Right cardiac atrium (tissue), 5 donors: ENCODE data around the gene FOS. TPM values are rescaled to one million over a fixed set of nuclear protein-coding genes. Genes with fewer than 3 reads are reported as not detected.

Experiments used
- ATAC-seq, 2 donors: fragments of 200-7000 bp; cut with Tn5 transposase; one replicate each; pipeline versions ENCODE4 v1.8.0 to v1.9.1; 2020; ENCODE audit warnings: moderate library complexity in 2 of 2, mild to moderate bottlenecking in 1 of 2
- DNase-seq, 3 donors: peaks; one replicate each; pipeline ENCODE4 v3.0.0-alpha.2; 2020
- H3K27ac ChIP-seq: one replicate; pipeline ENCODE4 v1.5.1; 2013; ENCODE audit warnings: mild to moderate bottlenecking, low read length, control low read depth, moderate library complexity
- H3K27me3 ChIP-seq: one replicate; pipeline ENCODE4 v1.6.1; 2013; ENCODE audit not compliant: control insufficient read depth, insufficient read depth
- H3K4me1 ChIP-seq: one replicate; pipeline ENCODE4 v1.6.1; 2013; ENCODE audit warnings: low read length; ENCODE audit not compliant: control insufficient read depth, insufficient read depth
- H3K4me3 ChIP-seq: one replicate; pipeline ENCODE4 v1.5.1; 2013; ENCODE audit warnings: low read length, control low read depth
- H3K9me3 ChIP-seq: one replicate; pipeline ENCODE4 v1.6.1; 2013; ENCODE audit warnings: low read length; ENCODE audit not compliant: control insufficient read depth
- WGBS: extraction: QIAGEN DNeasy Blood & Tissue Kit; methylation state at CpG from one replicate; pipeline ENCODE4 v1.1.7; 2013; 5-methylcytosine and 5-hydroxymethylcytosine counted together
- intact Hi-C, 4 donors: fragments of 100-400 bp; cut with DNase I; formaldehyde crosslinking; loops; one replicate each; pipeline versions ENCODE4 v1.11.0 to v1.14.0; 2022 to 2023
- polyA plus RNA-seq: library from polyadenylated mRNA; stranded (reverse); fragments of 200-250 nt; gene quantifications from one replicate; pipeline ENCODE4 v1.2.3, GENCODE V29; 2013
- total RNA-seq, 4 donors: library from RNA; stranded (reverse); fragmentation: NEBNext Ultra II Directional; extraction: Animal tissue kit (Norgen Biotek cat#: 25700); gene quantifications; one replicate each; pipeline ENCODE4 v1.2.1, GENCODE V29; 2021
- donor health status: healthy with polysubstance abuse.
- donor health status: DM: no; HTN: yes; CAD: no.
- donor health status: DM: no; HTN: no; CAD: no.
- donor health status: DM: no; HTN: yes; CAD: no; lungs with severe emphysema.
- donor health status: DM: yes; HTN: yes; CAD: no.

FOS gene
- total and polyA plus RNA-seq, 5 donors: 15.7 to 244 (median 50.3) TPM

- ATAC-seq (no peak), DNase-seq (no peak)
- 92% methylated on average over 4 of the region's 4 CpGs for WGBS
- no peak overlapping the region for H3K27ac ChIP-seq
- H3K27me3 ChIP-seq: no peaks in the 10 kb centered on the region
- peaks cover 5% of the 10 kb centered on the region for H3K4me1 ChIP-seq
- intact Hi-C loops: no loop called here
- no peaks in the 10 kb centered on the region for H3K9me3 ChIP-seq
- H3K4me3 ChIP-seq: no peak overlapping the region
Observed at GRCh38 chr14:75250800-75251199, 27.8 kb upstream of the FOS start.

DNA sequence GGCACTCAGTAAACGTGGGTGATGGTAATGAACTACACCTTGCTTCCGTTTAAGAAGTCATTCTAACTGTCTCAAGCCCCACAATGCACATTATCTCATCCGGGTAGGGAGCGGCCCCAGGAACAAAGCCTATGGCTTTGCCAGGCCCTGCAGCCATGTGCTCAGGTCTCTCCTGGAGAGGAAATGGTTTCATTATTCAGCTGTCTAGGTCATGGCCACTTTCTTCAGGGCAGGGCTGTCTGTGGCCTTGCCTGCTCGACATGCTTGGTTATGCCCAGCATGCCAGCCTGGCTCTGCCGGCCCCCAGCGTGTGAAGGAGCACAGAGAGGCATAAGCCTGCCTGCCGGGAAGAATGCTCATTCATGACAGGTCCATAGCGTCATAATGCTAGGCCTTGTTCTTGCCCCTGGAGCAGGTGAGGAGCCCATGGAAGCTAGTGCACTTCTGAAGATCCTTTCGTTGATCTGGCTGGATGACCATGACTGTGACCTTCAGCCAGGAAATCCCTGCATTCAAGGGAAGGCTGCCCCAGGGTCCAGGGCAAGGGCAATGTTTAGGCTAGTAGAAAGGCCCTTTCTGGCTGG, 26.3 kb upstream of the FOS start:
- 81% methylated on average over 10 of the region's 10 CpGs for WGBS
- Histone ChIP-seq H3K9me3 (no peaks in the 10 kb centered on the region), H3K27me3 (no peaks in the 10 kb centered on the region), H3K27ac (no peak overlapping the region), H3K4me1 (peaks cover 5% of the 10 kb centered on the region), H3K4me3 (no peak overlapping the region)
- intact Hi-C loops: no loop called here
- ATAC-seq (peak in 1 of 2 donors; percentile 50), DNase-seq (no peak)

- peak overlapping the region; percentile 34 for H3K27ac ChIP-seq
- H3K9me3 ChIP-seq: no peaks in the 10 kb centered on the region
- intact Hi-C loops: no loop called here
- peak in 1 of 3 donors; percentile 65 for DNase-seq
- ATAC-seq: peak in 1 of 2 donors; percentile 17
- WGBS: 64% methylated on average over 6 of the region's 6 CpGs
- H3K27me3 ChIP-seq: no peaks in the 10 kb centered on the region
- no peak overlapping the region for H3K4me3 ChIP-seq
- H3K4me1 ChIP-seq: peaks cover 5% of the 10 kb centered on the region
Observed at GRCh38 chr14:75254381-75254822, 24.2 kb upstream of the FOS start.

DNA sequence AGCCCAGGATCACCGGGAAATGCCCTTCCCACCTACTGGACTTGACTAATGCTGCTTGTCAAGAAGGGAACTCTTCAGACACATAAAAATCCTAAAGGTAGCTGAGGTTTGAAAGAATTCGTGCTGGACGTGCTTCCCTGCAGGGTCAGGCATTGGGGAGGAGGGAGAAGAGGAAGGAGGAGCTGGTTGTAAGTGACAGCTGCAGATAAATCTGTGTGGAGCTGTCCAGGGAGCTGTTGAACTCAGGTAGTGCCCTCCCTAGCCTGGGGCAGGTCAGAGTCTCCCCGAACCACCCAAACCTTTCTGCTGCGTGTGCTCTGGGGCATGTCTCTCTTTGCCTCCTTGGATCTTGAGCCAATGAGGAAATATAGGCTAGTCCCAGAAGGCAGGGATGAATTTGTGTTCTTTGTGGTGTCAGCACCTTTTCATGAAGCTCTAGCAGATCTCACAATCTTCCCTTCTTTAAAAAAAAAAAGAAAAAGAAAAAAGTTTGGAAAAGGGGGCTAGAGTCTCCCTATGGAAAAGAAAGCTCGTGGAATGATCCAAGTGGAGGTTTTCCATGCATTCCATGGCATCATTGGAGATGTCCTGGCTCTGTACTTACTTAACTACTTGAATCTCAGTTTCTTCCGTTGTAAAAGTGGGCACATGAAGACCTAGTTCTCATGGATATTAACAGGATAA, 23.6 kb upstream of the FOS start:
- DNase-seq (no peak), ATAC-seq (no peak)
- peaks cover 5% of the 10 kb centered on the region for H3K4me1 ChIP-seq
- H3K4me3 ChIP-seq: no peak overlapping the region
- no peaks in the 10 kb centered on the region for H3K9me3 ChIP-seq
- 33% methylated on average over 7 of the region's 7 CpGs for WGBS
- peak overlapping the region; percentile 34 for H3K27ac ChIP-seq
- intact Hi-C loops: loop anchor here in 1 of 4 donors (5.0 kb wide), 1 partner anchor 42 kb away; no protein-coding TSS in a partner anchor
- H3K27me3 ChIP-seq: no peaks in the 10 kb centered on the region

GRCh38 chr14:75258079-75258802, 20.4 kb upstream of the FOS start:
- no peaks in the 10 kb centered on the region for H3K9me3 ChIP-seq
- peak in 2 of 3 donors; percentile 70 to 77 for DNase-seq
- peaks cover 5% of the 10 kb centered on the region for H3K4me1 ChIP-seq
- intact Hi-C loops: loop anchor here in 1 of 4 donors (5.0 kb wide), 1 partner anchor 39 kb away; no protein-coding TSS in a partner anchor
- H3K27ac ChIP-seq: peak overlapping the region; percentile 74
- WGBS: 16% methylated on average over 12 of the region's 12 CpGs
- peak; percentile 6 to 8 for ATAC-seq
- H3K4me3 ChIP-seq: no peak overlapping the region
- no peaks in the 10 kb centered on the region for H3K27me3 ChIP-seq

GRCh38 chr14:75258803-75259509, 19.7 kb upstream of the FOS start:
- Histone ChIP-seq H3K27me3 (no peaks in the 10 kb centered on the region), H3K4me1 (peaks cover 5% of the 10 kb centered on the region), H3K9me3 (no peaks in the 10 kb centered on the region), H3K4me3 (peak overlapping the region; percentile 22), H3K27ac (peak overlapping the region; percentile 74)
- intact Hi-C loops: loop anchor here in 1 of 4 donors (5.0 kb wide), 1 partner anchor 38 kb away; no protein-coding TSS in a partner anchor
- ATAC-seq: peak; percentile 98
- DNase-seq: peak; percentile 99 to 100 (median 99)
- WGBS: under 1% methylated on average over 40 of the region's 40 CpGs

- Histone ChIP-seq H3K9me3 (no peaks in the 10 kb centered on the region), H3K27ac (peak overlapping the region; percentile 74), H3K4me3 (peak overlapping the region; percentile 22), H3K4me1 (peaks cover 3% of the 10 kb centered on the region), H3K27me3 (no peaks in the 10 kb centered on the region)
- DNase-seq (no peak), ATAC-seq (peak in 1 of 2 donors; percentile 13)
- 3% methylated on average over 7 of the region's 7 CpGs for WGBS
- intact Hi-C loops: loop anchor here in 1 of 4 donors (5.0 kb wide), 1 partner anchor 38 kb away; no protein-coding TSS in a partner anchor
Observed at GRCh38 chr14:75259510-75259855, 19.1 kb upstream of the FOS start.

DNA sequence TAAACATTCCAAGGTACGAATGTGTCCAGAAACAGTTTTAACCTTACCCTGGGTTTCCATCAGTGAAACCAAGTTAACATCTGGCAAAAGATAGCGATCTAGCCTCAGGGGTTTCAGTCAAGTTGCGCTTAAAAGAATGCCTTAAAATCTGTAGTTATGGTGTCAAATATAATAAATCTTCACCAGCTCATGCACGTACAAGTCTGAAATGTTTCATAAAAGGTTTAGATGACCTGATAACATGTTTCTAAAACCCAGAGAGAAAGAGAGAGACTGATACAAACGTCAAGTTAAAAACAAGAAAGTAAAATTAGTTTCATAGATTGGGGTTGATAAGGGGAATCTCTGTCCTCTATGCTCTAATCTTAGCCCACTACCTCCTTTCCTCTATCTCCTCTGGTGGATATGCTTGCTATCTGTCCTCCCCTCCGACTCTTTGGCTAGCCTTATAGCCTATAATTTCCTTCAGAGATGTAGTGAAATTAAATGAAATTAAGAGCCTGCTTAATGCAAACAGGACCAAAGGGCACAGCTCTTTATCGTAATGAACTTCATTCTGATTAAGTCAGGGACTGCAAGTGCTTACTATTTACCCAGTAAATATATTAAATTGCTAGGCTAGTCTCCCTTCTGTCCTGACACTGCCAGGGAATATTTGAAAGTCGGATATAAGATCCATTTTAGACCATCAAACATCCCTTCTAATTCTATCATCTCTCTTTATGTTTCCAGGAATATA, 18.4 kb upstream of the FOS start:
- ATAC-seq: no peak
- WGBS: 65% methylated on average over 8 of the region's 8 CpGs
- Histone ChIP-seq H3K4me1 (no peaks in the 10 kb centered on the region), H3K27ac (no peak overlapping the region), H3K9me3 (no peaks in the 10 kb centered on the region), H3K27me3 (no peaks in the 10 kb centered on the region), H3K4me3 (no peak overlapping the region)
- no peak for DNase-seq
- intact Hi-C loops: no loop called here

DNA sequence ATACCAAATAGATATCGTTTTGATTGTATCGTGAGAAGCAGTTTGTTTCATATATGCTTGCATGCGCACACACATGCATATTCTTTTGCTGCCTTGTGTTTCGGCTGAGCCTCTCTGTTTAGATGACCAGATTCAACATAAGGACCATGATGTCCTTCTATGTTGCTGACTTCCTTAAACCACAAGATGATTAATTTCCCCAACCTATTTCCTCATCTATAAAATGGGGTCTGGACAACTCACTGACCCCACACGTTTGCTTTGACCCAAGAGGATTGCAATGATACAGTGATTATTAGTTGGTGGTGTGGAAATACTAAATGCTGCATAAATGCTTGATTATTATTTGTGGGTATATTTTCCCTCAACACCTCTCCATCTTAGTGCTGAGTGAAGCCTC, 16.8 kb upstream of the FOS start:
- no peak for ATAC-seq

GRCh38 chr14:75262641-75263040, 16.0 kb upstream of the FOS start:
- intact Hi-C loops: no loop called here
- WGBS: 99% methylated on average over 2 of the region's 2 CpGs
- DNase-seq (no peak), ATAC-seq (no peak)
- H3K4me3 ChIP-seq: no peak overlapping the region
- H3K27ac ChIP-seq: no peak overlapping the region
- H3K9me3 ChIP-seq: no peaks in the 10 kb centered on the region
- peaks cover under 1% of the 10 kb centered on the region for H3K4me1 ChIP-seq
- no peaks in the 10 kb centered on the region for H3K27me3 ChIP-seq

More for the DNA sequence above, 16.8 kb upstream of the FOS start:
- no peak overlapping the region for H3K4me3 ChIP-seq
- no peaks in the 10 kb centered on the region for H3K27me3 ChIP-seq
- no peaks in the 10 kb centered on the region for H3K4me1 ChIP-seq
- no peaks in the 10 kb centered on the region for H3K9me3 ChIP-seq
- DNase-seq: no peak
- no peak overlapping the region for H3K27ac ChIP-seq
- WGBS: 94% methylated on average over 5 of the region's 5 CpGs
- intact Hi-C loops: no loop called here
